Measurements from ENCODE around the gene ITPR2.

The ITPR2 gene

GRCh38 chr12:26821212-26821701 lies 11.7 kb downstream of the ITPR2 start:
- no peak for DNase-seq

DNA sequence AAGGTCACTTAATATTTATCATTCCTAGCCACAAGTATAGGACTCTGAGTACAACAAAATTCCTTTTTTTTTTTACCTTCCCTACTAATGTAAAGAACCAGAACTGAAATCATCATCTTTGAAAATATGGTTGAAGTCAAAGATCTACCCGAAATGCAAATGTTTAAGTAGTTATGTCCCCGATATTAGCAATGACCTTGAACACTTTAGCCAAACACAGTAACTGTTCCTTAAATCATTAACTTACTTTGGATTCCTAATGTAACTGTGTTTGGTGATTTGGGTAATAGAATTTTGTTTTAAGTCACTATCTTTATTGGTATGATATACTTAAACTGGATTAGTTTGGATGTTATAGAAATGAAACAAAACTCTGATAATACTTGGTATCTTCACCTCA lies 14.4 kb downstream of the ITPR2 start:
- DNase-seq, result no peak

- no peak for DNase-seq
Measured at GRCh38 chr12:26818201-26818600, 14.8 kb downstream of the ITPR2 start.

- DNase-seq, result no peak
Measured at GRCh38 chr12:26817183-26817591, 15.8 kb downstream of the ITPR2 start.

DNA sequence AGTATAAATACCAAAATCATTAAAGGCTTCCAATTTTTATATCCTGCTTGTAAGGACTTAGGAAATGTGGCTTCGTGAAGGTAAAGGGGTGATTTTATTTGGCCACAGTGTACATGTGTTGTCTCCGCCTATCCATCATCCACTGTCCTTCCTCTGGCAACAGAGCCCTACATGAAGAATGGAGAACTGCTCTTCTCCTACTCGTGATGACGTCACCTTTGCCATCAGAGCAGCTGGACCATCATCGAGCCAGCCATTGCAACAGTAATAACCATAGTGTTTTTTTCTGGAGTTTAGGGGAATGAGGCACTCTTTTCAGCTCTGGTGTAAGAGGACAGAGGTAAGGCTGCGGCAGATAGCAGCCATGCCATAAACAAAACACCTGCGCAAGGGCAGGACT lies 19.2 kb downstream of the ITPR2 start:
- DNase-seq, result no peak

DNA sequence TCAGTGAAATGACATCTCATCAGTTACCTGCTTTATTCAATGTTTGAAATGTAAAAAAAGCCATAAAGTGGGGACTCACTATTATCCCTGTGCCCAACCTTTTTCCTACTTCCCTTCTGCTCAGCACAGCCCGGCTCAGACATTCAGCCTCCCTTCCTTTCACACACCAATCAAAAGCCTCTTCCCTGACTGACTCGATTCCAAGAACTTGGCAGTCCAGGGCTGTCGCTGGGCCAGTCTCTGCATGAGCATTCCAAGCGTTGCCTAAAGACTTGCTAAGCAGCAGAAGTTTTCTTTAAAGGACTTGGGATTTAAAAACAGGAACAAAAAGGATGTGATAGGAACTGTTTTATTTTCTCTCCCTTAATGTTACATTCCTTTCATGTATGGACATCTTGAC lies 22.7 kb downstream of the ITPR2 start:
- no peak for DNase-seq

DNA sequence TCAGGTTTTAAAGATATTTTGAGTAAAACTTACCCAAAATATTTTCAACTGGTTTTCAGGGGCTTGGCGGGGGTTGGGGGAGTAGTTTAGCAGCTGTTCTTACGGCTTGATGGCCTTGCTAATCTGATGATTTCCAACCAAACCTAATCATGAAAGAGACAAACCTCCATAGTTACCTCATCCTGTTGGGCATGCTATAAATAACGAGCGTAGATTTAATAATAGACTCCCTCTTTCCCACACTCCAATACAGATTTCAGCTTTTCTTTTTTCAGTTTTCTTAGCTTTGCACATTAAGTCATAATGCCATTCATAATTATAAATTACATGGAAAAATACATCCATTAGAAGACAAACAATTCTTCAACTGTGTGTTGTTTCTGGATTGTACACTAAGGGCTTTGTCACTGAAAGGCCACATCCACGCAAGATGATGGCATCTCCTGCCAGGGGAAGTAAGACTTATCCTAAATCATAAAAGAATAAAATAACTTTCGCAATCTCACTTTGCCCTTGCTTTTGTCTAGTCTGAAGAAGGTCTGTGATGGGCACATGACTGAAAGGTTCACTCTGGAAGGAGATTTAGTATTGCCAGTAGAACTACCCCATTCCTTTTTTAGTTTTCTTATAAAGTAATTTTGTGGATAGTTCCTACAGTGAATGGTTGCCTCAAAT lies 23.2 kb downstream of the ITPR2 start:
- no peak for DNase-seq

- no peak for DNase-seq
Measured at GRCh38 chr12:26808766-26809476, 24.1 kb downstream of the ITPR2 start.

- no peak for DNase-seq
Measured at GRCh38 chr12:26807292-26807691, 25.7 kb downstream of the ITPR2 start.

GRCh38 chr12:26806556-26806955 lies 26.4 kb downstream of the ITPR2 start:
- DNase-seq, result no peak

DNA sequence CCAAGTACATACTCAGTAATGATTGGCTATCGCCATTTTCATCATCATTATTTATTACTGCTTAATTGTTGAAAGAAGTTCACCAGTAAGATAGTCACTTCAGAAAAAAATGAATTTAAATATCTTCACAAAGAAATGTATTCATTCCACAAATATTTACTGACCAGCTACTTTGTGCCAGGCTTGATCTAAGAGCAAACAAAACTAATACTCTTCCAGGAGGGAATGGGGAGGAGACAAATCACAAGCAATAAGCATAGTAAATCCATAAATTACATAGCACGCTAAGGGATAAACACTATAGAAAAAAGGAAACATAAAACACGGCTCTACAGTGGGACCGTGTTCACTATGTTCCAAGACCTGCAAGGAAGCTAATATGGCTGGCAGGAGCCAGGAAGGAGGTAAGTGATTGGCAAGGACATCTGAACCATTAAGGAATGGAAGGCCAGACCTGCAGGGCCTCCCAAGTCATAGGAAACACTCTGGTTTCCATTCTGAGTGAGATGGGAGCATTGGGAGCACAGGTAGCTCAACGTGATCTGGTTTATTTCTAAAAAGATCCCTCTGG lies 27.5 kb downstream of the ITPR2 start:
- no peak for DNase-seq

DNA sequence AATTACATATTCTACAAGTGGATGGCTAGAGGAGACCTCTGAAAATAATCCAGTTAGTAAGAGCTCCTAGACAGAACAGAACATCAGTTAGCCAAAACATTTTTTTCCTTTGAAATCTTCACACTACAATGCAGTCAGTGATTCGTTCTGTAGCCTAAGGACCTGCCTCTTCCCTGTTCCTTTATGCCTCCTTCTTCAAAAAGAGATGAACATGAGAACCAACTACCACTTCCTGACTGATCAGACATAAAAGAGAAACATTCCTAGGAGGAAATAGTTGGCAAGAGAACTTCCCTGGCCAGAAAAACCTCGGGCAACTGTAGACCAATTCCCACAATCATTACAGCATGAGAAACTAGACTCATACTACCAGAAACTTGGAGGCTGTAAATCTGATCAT lies 29.4 kb downstream of the ITPR2 start:
- no peak for DNase-seq

DNA sequence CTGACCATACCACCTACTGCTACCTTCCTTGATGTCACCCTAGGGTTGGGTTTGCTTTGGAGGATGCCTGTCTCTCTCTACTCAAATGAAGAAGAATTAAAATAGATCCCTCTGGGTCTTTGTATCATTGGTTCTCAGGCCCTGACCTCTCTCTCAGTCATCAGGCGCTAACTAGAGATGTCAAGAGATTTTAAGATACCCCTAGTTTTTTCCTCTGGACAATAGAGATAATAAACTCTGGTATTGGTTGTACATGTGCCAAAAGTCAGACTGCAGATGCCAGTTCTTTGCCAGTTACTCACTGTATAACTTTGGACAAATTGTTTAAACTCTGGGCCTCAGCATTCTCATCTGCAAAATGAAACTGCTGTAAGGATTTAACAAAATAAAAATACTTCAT lies 31.5 kb downstream of the ITPR2 start:
- no peak for DNase-seq

DNA sequence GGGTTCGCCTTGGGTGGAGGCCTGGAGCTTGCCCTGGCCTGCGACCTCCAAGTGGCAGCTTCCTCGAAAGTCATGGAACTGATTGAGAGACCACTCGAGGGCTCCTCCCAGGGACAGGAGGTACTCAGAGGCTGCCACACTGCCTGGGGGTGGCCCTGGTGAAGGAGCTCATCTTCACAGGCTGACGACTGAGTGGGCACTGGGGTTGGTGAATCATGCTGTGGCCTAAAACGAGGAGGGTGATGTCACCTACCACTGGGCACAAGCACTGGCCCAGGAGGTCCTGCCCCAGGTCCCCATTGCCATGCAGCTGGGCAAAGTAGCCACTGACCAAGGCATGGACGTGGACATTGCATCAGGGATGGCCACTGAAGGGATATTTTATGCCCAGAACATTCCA lies 32.1 kb downstream of the ITPR2 start:
- DNase-seq, result no peak

DNA sequence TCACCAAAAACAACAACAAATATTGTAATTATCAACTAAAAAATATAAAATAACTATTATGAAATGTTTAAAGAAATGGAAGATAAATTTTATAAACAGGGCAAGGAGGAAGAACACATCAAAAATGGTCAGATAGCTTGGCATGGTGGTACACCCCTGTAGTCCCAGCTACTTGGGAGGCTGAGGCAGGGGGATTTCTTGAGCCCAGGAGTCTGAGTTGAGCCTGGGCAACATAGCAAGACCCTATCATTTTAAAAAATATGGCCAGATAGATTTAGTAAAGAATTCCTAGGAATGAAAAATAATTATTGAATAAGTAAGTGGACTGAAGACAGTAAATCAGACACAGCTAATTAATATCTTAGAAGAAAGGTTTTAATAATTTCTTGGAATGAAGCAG lies 32.6 kb downstream of the ITPR2 start:
- no peak for DNase-seq

- DNase-seq, result no peak
Measured at GRCh38 chr12:26799741-26800140, 33.3 kb downstream of the ITPR2 start.

GRCh38 chr12:26798640-26799039 lies 34.4 kb downstream of the ITPR2 start:
- no peak for DNase-seq

DNA sequence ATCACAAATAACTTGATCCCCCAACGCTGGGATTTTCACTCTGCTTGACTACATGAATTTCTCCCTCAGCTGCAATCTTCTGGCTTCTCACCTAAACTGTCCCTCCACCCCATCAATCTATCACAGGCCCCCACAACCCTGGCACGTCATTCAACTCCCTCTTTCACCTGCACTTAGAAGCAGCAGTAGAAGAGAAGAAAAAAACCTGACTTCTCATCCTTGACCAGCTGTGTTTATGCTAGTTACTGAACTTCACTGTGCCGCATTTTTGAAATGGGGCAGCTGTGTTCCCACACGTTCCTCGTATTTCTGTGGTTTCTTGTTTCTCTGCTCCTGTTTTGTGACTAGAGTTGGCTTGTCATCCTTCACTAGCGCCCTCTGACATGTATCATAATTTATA lies 35.0 kb downstream of the ITPR2 start:
- DNase-seq, result no peak

DNA sequence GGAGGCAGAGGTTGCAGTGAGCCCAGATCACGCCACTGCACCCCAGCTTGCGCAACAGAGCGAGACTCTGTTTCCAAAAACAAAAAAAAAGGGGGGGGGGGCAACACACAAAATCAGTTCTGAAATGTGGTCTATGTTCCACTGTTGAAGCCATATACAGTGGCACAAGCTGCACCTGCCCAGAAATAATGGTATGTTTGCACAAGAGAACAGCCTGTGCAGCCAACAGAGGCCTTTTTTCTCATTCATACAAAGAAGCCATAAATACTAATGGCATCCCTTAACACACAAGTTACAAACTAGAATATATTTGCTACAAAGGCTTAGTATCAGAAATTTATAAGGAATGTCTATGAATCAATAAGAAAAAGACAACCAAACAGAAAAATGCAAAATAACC lies 37.1 kb downstream of the ITPR2 start:
- no peak for DNase-seq

DNA sequence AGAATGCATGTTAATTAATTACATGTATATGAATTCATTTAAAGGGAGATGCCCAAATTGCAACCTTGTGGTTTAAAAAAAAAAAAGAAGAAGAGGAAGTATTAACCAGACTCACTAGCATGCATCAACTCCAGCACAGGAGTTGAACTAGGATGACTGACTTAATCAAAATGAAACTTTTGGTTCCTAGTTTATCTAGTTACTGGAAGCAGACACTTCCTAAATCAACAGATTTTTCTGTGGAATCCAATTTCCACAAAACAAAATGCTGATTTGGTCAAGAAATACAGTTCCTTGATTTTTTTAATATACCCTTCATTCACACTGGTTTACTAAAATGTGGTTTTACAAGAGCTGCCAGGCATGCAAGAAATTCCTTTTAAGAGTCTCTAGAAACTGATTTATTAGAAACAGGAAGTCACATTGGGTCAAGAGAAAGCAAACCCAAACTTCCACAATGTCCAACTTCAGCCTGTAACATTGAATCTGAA lies 41.6 kb downstream of the ITPR2 start:
- DNase-seq, result no peak

DNA sequence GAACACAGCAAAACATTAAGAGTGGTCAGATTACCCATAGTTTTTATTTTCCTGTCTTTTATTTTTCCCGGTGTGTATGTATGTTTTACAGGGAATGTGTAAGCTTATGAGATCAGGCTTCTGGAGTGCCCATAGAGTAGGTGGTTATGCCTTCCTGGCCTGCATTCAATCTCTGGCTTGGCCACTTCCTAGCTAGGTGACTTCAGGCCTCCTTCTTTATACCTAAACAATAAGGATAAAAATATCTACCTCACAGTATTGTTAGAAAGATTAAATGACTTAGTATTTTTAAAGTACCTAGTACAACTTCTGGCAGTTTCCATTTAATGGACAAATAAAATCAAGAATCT lies 42.4 kb downstream of the ITPR2 start:
- no peak for DNase-seq

DNA sequence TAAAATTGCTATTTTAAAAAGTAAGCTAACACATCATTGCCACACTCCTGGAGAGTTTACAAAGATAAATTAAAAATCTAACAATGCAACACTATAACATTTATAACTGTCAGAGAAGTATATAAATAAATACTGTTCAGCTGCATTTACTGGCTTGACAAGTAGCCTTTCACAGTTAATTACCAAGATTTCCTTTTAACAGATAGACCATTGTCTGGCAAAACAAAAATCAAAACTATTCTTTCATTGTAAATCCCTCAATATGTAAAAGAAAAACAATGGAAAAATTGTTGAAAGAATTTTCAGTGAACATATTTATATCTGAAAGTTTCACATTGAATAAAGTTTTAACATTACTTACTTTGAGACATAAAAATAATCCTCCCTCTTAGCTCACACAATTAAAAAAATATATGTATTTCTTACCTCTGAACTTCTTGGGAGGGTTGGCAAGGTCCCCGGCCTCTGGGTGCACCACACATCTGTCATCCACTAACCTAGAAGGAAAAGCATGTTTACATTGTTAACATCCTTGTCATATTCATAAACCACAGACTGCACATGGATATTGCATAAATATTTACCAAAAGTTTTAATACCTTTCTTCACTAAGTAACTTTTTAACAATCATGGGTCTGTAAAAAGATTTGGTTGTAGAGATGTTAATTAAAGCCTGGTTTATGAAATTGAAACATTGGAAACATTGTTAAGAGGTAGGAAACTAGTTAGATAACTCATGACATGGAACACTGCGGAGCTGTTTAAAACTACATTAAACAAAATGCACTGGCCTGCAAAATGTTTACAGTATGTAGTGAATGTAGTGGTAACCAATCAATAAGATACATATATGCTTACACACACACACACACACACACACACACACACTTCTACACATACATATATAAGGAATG lies 43.0 kb downstream of the ITPR2 start:
- DNase-seq, result no peak

GRCh38 chr12:26786865-26787514 lies 46.0 kb downstream of the ITPR2 start:
- DNase-seq, result no peak

Measured in activated naive CD4-positive, alpha-beta T cell treated with Interleukin-2 at 50 U/mL for 16 hours (primary cell).